ENCODE data around the gene SHISAL1. TPM values are rescaled to one million over a fixed set of nuclear protein-coding genes. Genes with fewer than 3 reads are reported as not detected.

Gene SHISAL1
- total RNA-seq, 1 experiment from 2014 or later = 2.9 TPM

GRCh38 chr22:44298406-44299091, 14.2 kb downstream of the SHISAL1 start:
- Histone ChIP-seq H3K79me1 (ENCODE audit: insufficient read depth, low read depth, low read length, poor library complexity, severe bottlenecking) (no peaks in the 10 kb centered on the region), H3K4ac (ENCODE audit: low read depth, low read length) (no peak overlapping the region), H2AFZ (ENCODE audit: low read length) (no peak overlapping the region), H2BK15ac (ENCODE audit: low read depth, low read length) (no peak overlapping the region), H2BK20ac (ENCODE audit: low read depth, low read length, poor library complexity, severe bottlenecking) (no peak overlapping the region), H4K8ac (replicated peaks; ENCODE audit: insufficient read length, low read depth, low read length) (no peak overlapping the region), H3K27me3 (ENCODE audit: insufficient read depth, low read length) (no peaks in the 10 kb centered on the region), H2AK5ac (ENCODE audit: insufficient read length, low read length) (no peak overlapping the region), H4K5ac (ENCODE audit: insufficient read length, low read depth, low read length) (no peak overlapping the region), H4K20me1 (ENCODE audit: control insufficient read depth, insufficient read depth, insufficient read length) (no peaks in the 10 kb centered on the region), H3K18ac (ENCODE audit: insufficient read length, low read depth, low read length) (no peak overlapping the region), H3K56ac (ENCODE audit: insufficient read length, low read depth, low read length) (no peak overlapping the region), H3K4me1 (ENCODE audit: insufficient read depth, low read length) (no peaks in the 10 kb centered on the region), H3T11ph (ENCODE audit: low read length) (no peak overlapping the region), H3K9ac (ENCODE audit: extremely low read depth, insufficient read length, low read length) (no peak overlapping the region), H2BK12ac (ENCODE audit: insufficient read length, low read depth, low read length) (no peak overlapping the region), H2BK120ac (ENCODE audit: low read depth, low read length, poor library complexity, severe bottlenecking) (peak overlapping the region; percentile 14), H3K14ac (ENCODE audit: insufficient read depth, low read length) (peak overlapping the region; percentile 60; the same call in 1 of the 2 replicates), H2BK5ac (ENCODE audit: insufficient read length, low read length) (no peak overlapping the region), H3K4me2 (ENCODE audit: insufficient read depth, insufficient read length, low read length) (no peak overlapping the region), H3K9me3 (ENCODE audit: control insufficient read depth, low read depth, low read length) (no peaks in the 10 kb centered on the region), H4K91ac (ENCODE audit: insufficient read length, low read depth, low read length) (no peak overlapping the region), H3K23me2 (ENCODE audit: insufficient read length, low read depth, low read length, poor library complexity, severe bottlenecking) (no peaks in the 10 kb centered on the region), H3K79me2 (ENCODE audit: insufficient read depth, low read length) (no peaks in the 10 kb centered on the region), H3K23ac (ENCODE audit: insufficient read length, low read depth, low read length) (no peak overlapping the region), H3K27ac (ENCODE audit: insufficient read length, low read depth, low read length) (no peak overlapping the region)
- Mint-ChIP-seq H3K4me1 (peaks cover 0 to 20% of the 10 kb centered on the region in 2 experiments; a peak in 2 of 4 replicates), H3K27me3 (ENCODE audit: low read depth) (peaks cover 2% of the 10 kb centered on the region; the same call in 1 of the 2 replicates), H3K9me3 (peaks cover 18 to 21% of the 10 kb centered on the region in 2 experiments), H3K4me3 (no peak overlapping the region), H3K27ac (no peak overlapping the region; a peak in 1 of 7 replicates), H3K36me3 (ENCODE audit: insufficient read depth in 1 of 3, low read depth in 3 of 3) (peaks cover 5 to 12% (median 8%) of the 10 kb centered on the region in 3 experiments; a peak in 6 of 7 replicates)
- no CpG with 5 or more reads among the region's 25 CpGs for WGBS (ENCODE audit: extremely low coverage, insufficient read length, low lambda C conversion rate)
- no peak for DNase-seq
- TF ChIP-seq, protein P1, sequence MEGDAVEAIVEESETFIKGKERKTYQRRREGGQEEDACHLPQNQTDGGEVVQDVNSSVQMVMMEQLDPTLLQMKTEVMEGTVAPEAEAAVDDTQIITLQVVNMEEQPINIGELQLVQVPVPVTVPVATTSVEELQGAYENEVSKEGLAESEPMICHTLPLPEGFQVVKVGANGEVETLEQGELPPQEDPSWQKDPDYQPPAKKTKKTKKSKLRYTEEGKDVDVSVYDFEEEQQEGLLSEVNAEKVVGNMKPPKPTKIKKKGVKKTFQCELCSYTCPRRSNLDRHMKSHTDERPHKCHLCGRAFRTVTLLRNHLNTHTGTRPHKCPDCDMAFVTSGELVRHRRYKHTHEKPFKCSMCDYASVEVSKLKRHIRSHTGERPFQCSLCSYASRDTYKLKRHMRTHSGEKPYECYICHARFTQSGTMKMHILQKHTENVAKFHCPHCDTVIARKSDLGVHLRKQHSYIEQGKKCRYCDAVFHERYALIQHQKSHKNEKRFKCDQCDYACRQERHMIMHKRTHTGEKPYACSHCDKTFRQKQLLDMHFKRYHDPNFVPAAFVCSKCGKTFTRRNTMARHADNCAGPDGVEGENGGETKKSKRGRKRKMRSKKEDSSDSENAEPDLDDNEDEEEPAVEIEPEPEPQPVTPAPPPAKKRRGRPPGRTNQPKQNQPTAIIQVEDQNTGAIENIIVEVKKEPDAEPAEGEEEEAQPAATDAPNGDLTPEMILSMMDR (conservative IDR thresholded peaks at IDR 0.05) = no peak
